Uterus (tissue), 4 donors: ENCODE results near the gene GTF2E1. TPM values are rescaled to one million over a fixed set of nuclear protein-coding genes. Genes with fewer than 3 reads are reported as not detected.
"Not testable (repeated sequence)": the region's sequence is repeated elsewhere in the genome, so short reads cannot be mapped to it uniquely, and the experiment has no call there.

Source experiments
- DNase-seq, 2 donors: peaks; one replicate each; pipeline ENCODE4 v3.0.0-alpha.2; 2019 to 2020
- H3K27ac ChIP-seq, 2 donors: fragments of 200-600 bp; sonication (generic); 1 replicate in 1 of 2; 2 replicates in 1 of 2; pipeline ENCODE4 v1.5.1; 2016 to 2018
- H3K27me3 ChIP-seq, 2 donors: fragments of 200-600 bp; sonication (generic); one replicate each; pipeline ENCODE4 v1.5.1; 2018 to 2019; ENCODE audit warnings: control low read depth in 1 of 2
- H3K36me3 ChIP-seq, 2 donors: fragments of 200-600 bp; sonication (generic); one replicate each; pipeline ENCODE4 v1.5.1; 2019; ENCODE audit warnings: control low read depth in 1 of 2
- H3K4me1 ChIP-seq, 2 donors: fragments of 200-600 bp; sonication (generic); one replicate each; pipeline ENCODE4 v1.5.1; 2018 to 2019; ENCODE audit warnings: control low read depth in 1 of 2
- H3K4me3 ChIP-seq, 2 donors: fragments of 200-600 bp; sonication (generic); 1 replicate in 1 of 2; 2 replicates in 1 of 2; pipeline ENCODE4 v1.5.1; 2018 to 2019; ENCODE audit warnings: mild to moderate bottlenecking in 1 of 2
- H3K9me3 ChIP-seq, 2 donors: fragments of 200-600 bp; sonication (generic); one replicate each; pipeline ENCODE4 v1.5.1; 2019; ENCODE audit warnings: control low read depth in 1 of 2
- POLR2A ChIP-seq, 2 donors: fragments of 450-650 bp; IDR thresholded peaks; one replicate each; pipeline ENCODE4 v1.6.1; 2016; ENCODE audit warnings: antibody characterized with exemption in 2 of 2, mild to moderate bottlenecking in 1 of 2, moderate library complexity in 1 of 2
- intact Hi-C: fragments of 100-400 bp; cut with DNase I; formaldehyde crosslinking; loops from one replicate; pipeline ENCODE4 v1.15.1; 2023; ENCODE audit warnings: low total_unique reads
- total RNA-seq, 4 donors: library from RNA; depleted of rRNA in 3 of 4; stranded (reverse); fragments of >200 nt in 3 of 4; gene quantifications; one replicate each; pipeline versions ENCODE4 v1.1.0 to v1.2.4, GENCODE V29; 2014 to 2023
- TF ChIP-seq, protein P1 (sequence below), 4 experiments: fragments of 200-600 bp in 2 of 4; fragments of 450-650 bp in 2 of 4; sonication (generic) in 2 of 4; IDR thresholded peaks; one replicate each; pipeline ENCODE4 v1.5.1; 2016 to 2019; ENCODE audit warnings: antibody characterized with exemption in 4 of 4, mild to moderate bottlenecking in 2 of 4, moderate library complexity in 1 of 4
- donor health status: DM: yes; HTN: yes; CAD: no.

The GTF2E1 gene
- total RNA-seq, 4 donors from 2014 or later, result 11.0 to 38.5 (median 16.6) TPM

DNA sequence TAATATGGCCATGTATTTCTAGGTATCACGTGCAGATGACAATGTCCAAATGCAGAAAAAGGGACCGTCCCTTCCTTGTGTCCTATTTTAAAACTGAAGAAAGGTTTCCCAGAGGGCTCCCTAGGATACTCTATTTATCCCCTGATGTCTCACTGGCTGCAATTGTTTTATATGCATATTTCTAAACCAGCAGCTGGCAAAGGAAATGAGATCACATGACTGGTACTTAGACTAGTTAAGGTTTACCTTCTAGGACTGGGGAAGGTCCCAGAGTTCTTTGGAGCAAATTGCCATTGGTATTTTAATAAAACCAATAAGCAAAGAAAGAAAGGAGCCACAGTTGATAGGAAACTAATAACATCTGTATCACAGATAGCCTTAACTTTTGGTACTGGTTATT is 29.5 kb downstream of the GTF2E1 start:
- no peak for DNase-seq
- intact Hi-C loops, result no loop called here
- Histone ChIP-seq H3K9me3 (no peaks in the 10 kb centered on the region), H3K4me1 (no peaks in the 10 kb centered on the region), H3K36me3 (no peaks in the 10 kb centered on the region), H3K4me3 (no peak overlapping the region), H3K27ac (no peak overlapping the region), H3K27me3 (no peaks in the 10 kb centered on the region)
- TF ChIP-seq, protein P1, sequence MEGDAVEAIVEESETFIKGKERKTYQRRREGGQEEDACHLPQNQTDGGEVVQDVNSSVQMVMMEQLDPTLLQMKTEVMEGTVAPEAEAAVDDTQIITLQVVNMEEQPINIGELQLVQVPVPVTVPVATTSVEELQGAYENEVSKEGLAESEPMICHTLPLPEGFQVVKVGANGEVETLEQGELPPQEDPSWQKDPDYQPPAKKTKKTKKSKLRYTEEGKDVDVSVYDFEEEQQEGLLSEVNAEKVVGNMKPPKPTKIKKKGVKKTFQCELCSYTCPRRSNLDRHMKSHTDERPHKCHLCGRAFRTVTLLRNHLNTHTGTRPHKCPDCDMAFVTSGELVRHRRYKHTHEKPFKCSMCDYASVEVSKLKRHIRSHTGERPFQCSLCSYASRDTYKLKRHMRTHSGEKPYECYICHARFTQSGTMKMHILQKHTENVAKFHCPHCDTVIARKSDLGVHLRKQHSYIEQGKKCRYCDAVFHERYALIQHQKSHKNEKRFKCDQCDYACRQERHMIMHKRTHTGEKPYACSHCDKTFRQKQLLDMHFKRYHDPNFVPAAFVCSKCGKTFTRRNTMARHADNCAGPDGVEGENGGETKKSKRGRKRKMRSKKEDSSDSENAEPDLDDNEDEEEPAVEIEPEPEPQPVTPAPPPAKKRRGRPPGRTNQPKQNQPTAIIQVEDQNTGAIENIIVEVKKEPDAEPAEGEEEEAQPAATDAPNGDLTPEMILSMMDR (IDR thresholded peaks at IDR 0.05), result no peak
- TF ChIP-seq POLR2A (IDR thresholded peaks at IDR 0.05), result no peak

DNA sequence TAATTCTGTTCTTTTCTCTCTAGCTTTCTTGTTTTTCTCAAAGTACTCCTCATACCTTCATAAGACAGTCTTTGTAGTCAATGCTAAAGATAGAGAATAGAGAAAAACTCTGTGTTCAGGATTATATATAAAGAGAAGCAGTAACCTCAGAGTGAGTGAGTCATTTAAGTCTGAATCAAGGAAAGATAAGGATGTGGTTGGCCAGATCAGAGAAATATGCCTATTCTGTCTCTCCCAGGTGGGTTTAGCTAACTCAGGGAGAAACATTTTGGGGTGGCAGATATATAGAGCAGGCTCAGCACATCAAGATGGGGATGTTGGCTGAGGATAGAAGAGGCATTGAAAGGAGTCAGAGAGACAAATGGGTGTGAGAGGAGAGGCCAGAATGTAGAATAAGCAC is 31.4 kb downstream of the GTF2E1 start:
- Histone ChIP-seq H3K27me3 (no peaks in the 10 kb centered on the region), H3K36me3 (no peaks in the 10 kb centered on the region), H3K4me3 (no peak overlapping the region), H3K4me1 (no peaks in the 10 kb centered on the region), H3K27ac (no peak overlapping the region), H3K9me3 (no peaks in the 10 kb centered on the region)
- intact Hi-C loops, result no loop called here
- no peak for DNase-seq
- TF ChIP-seq, protein P1 (IDR thresholded peaks at IDR 0.05), result no peak
- no peak for TF ChIP-seq POLR2A (IDR thresholded peaks at IDR 0.05)

DNA sequence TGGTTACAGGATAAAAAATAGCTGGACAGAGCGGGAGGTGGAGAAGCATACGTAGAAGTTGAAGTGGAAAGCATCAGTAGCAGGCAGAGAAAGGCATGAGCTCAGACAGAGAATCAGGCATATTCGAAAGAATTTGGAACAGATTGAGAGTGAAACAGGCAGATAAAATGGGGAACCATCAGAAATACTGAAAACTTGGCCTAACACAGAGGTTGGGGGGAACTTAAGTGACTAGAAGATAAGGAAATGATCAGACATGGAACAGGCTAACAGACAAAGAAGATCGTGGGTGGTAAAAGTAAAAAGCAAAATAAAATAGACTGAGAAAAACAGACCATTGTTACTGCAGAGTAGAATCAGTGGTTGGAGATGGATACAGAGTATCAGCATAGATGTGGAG is 32.9 kb downstream of the GTF2E1 start:
- Histone ChIP-seq H3K4me1 (no peaks in the 10 kb centered on the region), H3K9me3 (no peaks in the 10 kb centered on the region), H3K36me3 (no peaks in the 10 kb centered on the region), H3K27ac (no peak overlapping the region), H3K27me3 (no peaks in the 10 kb centered on the region), H3K4me3 (no peak overlapping the region)
- DNase-seq, result no peak
- TF ChIP-seq, protein P1 (IDR thresholded peaks at IDR 0.05), result no peak
- no peak for TF ChIP-seq POLR2A (IDR thresholded peaks at IDR 0.05)
- intact Hi-C loops, result no loop called here

DNA sequence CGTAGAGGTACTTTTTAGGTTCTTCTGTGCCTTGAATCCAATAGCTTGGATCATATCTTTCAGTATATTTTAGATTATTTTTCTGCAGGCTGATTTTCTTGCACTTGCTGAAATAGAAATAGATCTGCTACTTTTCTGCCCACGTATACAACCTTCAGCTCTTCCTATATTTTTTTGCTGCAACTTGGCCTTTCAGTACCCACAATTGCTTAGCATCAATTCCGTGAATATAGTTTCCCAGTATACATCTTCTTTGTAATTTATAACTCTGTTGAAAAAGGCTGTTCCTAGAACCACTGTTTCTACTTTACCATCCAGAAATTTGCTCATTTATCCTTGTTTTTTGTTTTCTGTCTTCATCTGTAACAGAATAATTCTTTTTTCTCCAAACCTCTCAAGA is 36.2 kb downstream of the GTF2E1 start:
- no peak overlapping the region for H3K4me3 ChIP-seq
- H3K27me3 ChIP-seq, result no peaks in the 10 kb centered on the region
- TF ChIP-seq, protein P1 (IDR thresholded peaks at IDR 0.05), result no peak
- no peak for TF ChIP-seq POLR2A (IDR thresholded peaks at IDR 0.05)
- intact Hi-C loops, result no loop called here
- no peaks in the 10 kb centered on the region for H3K4me1 ChIP-seq
- no peaks in the 10 kb centered on the region for H3K9me3 ChIP-seq
- H3K36me3 ChIP-seq, result no peaks in the 10 kb centered on the region
- H3K27ac ChIP-seq, result no peak overlapping the region
- DNase-seq, result no peak

DNA sequence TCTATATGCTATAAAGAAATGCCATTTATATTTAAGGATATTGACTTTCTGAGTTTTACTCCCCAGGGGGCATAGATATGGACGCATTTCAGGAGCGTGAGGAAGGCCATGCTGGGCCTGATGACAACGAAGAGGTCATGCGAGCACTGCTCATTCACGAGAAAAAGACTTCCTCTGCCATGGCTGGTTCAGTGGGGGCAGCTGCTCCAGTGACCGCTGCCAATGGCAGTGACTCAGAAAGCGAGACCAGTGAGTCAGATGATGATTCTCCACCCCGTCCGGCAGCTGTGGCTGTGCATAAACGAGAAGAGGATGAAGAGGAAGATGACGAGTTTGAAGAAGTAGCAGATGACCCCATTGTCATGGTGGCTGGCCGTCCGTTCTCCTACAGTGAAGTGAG is 38.4 kb downstream of the GTF2E1 start:
- Histone ChIP-seq H3K4me3 (no peak overlapping the region), H3K9me3 (no peaks in the 10 kb centered on the region), H3K27ac (no peak overlapping the region), H3K27me3 (no peaks in the 10 kb centered on the region), H3K4me1 (no peaks in the 10 kb centered on the region), H3K36me3 (no peaks in the 10 kb centered on the region)
- intact Hi-C loops, result no loop called here
- TF ChIP-seq POLR2A (IDR thresholded peaks at IDR 0.05), result no peak
- TF ChIP-seq, protein P1 (IDR thresholded peaks at IDR 0.05), result no peak
- DNase-seq, result no peak

DNA sequence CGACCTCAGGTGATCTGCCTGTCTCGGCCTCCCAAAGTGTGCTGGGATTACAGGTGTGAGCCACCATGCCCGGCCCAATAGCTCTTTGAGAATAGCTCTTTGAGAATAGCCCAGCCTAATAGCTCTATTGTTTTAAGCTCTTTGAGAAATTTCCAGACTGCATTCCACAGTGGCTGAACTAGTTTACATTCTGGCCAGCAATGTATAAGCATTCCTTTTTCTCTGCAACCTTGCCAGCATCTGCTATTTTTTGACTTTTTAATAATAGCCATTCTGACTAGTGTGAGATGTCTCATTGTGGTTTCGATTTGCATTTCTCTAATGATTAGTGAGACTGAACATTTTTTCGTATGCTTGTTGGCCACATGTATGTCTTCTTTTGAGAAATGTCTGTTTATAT is 43.3 kb downstream of the GTF2E1 start:
- H3K9me3 ChIP-seq, DNase-seq, H3K36me3 ChIP-seq, H3K27ac ChIP-seq, H3K4me1 ChIP-seq, H3K4me3 ChIP-seq, H3K27me3 ChIP-seq, intact Hi-C loops: not testable (repeated sequence)
